Medulla oblongata (tissue), 1 donor: ENCODE data around the gene ACVRL1.

Experiments used
- DNase-seq: peaks from one replicate; pipeline ENCODE4 v3.0.0-alpha.2; 2015; ENCODE audit errors: extremely low spot score

The ACVRL1 gene

DNA sequence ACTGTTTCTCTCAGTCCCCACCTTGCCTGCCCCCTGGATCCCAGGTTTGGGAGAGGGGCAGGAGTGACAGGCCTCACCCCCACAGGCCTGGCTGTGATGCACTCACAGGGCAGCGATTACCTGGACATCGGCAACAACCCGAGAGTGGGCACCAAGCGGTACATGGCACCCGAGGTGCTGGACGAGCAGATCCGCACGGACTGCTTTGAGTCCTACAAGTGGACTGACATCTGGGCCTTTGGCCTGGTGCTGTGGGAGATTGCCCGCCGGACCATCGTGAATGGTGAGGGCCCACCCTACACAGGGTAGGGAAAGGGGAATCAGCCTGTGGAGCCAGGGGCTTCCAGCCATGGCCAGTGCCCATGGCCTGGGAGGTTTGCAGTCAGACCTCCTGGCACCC is 8.6 kb downstream of the ACVRL1 start:
- DNase-seq = no peak

DNA sequence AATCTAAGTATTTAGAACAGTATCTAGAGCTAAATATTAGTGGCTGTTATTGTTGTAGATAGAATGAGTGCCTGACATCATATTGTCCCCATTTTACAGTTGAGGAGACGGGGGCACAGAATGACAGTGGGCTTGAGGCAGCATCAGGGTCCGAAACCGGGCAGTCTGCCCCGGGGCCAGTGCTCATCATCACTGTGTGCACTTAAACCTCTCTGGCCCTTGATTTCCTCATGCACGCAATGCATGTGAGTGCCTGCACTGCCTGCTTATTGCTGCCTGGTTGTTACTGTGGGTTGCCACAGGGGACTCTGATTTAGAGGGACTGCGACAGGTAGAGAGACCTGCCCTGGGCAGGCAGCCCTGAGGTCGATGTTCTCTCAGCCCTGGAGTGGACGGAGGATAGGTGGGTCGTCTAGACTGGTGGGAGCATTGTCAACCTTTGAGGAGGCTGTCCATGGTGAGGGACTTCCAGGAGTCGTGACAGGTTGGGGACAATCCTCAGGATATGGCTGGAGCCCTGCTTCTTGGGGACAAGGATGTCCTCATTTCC is 9.8 kb downstream of the ACVRL1 start:
- DNase-seq = no peak

DNA sequence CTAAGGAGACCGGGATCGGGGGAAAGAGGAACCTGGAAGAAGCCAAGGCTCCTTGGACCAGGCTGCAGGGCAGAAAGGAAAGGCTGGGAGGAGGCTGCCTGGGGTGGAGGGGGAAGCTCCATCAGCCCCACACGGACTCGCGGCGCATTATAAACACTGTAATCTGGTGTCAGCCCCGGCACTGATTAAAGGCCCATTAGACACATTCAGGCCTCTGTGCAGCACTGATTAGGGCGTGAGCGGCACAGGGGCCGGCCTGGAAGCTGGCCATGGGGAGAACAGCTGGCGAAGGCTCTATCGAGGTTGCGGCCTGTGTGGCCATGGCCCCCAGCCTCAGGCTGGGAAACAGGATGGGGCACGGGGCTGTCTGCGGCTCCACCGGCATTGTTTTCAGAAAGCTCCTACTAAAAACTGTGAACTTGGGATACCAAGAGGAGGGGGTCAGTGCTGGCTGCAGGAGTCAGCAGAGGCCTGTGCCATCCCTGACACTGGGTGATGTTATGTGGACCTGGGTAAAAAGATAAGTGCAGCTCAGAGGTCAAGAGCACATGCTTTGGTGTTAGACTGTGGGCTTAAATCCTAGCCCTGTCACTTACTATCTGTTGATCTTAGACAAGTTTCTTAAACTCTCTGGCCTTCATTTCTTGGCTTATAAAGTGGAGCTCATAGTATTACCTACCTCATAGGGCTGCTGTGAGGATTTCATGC is 10.6 kb downstream of the ACVRL1 start:
- no peak for DNase-seq

DNA sequence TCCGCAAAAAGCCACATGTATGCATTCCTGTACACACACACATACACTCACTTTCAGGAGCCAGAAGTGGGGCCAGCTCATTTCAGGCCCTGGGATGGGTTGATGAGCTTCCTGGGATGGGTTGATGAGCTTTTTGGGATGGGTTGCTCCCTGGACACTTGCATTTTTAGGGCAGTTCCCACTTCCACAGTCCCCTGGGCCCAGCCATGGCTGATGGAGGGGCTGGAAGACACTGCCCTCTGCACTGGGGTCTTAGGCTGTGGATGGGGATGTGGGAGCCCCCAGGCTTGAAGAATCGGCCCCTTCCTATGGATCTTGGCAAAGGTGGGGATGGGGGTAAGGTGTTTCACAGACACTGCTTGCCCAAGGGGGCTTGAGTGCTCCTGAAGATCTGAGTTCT is 12.7 kb downstream of the ACVRL1 start:
- DNase-seq = no peak

DNA sequence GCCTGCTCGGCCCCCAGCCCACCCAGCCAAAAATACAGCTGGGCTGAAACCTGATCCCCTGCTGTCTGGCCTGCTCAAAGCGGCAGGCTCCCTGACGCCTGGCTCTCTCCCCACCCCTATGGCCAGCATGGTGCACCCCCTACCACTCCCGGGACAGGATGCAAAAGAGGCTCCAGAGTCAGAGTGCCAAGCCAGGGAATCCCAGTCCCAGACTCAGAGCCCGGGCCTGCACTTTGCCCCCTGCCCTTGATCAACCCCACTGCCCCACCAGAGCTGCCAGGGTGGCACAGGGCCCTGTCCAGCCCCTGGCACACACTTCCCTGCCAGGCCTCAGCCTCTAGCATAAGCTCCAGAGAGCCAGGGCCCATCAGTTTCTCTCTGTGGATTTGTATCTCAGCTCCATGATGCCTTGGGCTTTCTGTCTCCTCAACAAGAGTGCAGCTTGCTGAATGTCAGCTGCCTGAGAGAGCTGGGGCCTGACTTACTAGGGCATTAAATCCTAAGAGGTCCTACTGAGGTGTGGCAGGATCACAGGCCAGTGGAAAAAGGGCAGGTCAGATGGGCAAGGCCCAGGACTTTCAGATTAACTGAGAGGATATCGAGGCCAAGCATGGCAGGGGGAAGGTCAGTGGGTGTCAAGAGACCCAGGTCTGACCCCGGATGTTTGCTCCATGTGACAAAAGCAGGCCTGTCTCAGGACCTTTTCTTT is 13.9 kb downstream of the ACVRL1 start:
- no peak for DNase-seq

DNA sequence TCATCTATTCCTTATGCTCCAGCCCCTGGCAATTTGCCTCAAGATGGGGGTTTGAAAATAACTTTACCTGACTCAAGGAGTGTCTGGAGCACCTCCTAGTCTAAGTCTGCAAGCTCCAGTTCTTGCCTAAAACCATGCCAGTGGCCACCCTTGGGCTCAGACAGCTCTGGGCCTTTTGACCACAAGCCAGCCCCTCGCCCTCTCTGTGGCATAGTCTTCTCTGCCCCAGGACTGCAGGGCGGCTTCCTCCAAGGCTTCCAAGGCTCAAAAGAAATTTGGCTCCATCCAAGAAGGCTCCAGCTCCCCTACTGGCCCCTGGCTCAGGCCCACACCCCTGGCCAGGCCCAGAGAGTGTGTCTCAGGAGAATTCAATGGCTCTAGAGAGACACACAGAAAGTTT is 14.8 kb downstream of the ACVRL1 start:
- no peak for DNase-seq

DNA sequence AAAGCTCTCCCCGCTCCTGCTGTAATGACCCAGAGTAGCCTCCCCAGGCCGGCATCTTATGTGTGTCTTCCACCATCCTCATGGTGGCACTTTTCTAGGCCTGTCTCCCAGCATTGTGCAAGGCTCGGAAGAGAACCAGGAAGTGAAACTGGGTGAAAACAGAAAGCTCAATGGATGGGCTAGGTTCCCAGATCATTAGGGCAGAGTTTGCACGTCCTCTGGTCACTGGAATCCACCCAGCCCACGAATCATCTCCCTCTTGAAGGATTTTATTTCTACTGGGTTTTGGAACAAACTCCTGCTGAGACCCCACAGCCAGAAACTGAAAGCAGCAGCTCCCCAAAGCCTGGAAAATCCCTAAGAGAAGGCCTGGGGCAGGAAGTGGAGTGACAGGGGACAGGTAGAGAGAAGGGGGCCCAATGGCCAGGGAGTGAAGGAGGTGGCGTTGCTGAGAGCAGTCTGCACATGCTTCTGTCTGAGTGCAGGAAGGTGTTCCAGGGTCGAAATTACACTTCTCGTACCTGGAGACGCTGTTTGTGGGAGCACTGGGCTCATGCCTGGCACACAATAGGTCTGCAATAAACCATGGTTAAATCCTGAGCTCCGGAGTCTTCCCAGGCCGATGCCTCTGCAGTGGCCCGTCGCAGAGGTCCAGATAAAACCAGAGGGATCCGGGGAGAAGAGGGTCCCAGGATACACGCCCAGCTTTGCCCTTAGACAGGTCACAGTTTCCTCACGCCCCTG is 15.6 kb downstream of the ACVRL1 start:
- DNase-seq = peak; percentile 85

DNA sequence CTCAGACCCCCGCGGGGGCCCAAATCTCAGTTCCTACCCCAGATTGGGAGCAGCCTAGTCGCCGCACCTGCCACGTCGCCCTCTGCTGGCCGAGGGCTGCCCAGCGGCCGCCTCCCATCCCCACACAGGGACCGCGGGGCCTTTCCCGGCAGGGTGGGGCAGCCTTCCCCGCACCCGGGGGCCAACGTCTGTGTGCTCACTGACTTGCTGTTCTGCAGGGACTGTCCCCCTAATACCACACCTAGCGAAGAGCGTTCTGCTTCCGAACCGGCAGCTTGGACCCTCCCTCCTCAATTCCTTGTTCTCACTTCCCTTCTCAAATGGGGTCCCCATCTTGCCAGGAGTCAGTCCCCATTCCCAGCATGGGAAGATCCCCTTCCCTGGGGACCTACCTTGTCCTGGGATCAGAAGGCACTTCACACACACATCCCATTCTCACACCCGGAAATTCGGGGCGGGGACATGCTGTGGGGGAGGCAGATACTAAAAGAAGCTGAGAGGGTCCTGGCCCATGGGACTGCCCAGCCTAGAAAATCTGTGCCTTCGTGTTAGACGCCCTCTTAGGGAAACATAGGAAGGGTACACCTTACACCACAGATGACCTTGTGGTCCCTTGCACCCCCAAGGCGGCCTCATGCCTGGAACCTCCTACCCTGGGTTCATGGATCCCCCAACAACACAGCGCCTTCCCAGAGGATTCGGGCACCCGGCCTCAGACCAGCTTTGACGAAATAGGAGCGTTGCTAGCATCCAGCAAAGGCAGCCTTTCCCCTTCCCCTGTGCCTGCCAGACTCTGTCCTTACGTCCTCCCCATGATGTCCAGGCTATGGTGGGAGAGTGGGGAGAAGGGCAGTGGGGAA is 16.4 kb downstream of the ACVRL1 start:
- peak; percentile 24 for DNase-seq

DNA sequence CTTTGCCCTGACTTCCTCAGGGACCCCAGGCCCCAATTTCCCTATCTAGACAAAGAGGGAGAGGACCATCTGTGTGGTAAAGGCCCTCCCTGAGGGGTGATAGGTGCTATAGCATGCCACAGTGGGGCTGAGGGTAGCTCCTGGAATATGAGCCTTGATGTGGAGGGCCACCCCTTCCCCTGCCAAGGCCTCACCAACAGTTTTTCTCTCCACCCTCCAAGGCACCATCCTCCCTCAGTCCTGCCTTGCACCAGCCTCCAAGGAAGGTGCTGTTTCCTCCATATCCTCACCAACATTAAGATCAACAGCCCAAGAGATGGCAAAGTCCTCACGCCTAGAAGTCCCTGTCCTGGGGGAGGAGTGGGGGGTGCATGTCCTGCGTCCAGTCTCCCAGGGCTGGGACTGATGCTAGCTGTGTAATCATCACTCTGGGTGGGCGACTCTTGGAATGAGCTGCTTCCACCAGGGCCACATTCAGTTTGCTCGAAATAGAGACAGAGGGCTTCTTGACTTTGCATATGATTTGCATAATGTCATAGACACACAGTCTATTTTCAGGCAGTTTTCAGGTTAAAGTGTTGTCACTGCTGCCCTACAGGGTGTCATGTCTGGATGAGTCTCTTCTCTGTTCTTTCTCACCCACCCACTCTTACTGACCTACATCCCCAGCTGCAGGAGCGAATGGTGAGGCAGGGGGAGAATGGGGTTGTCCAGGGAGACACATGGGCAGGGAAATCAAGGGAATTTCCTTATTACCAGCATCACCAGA is 17.4 kb downstream of the ACVRL1 start:
- no peak for DNase-seq

DNA sequence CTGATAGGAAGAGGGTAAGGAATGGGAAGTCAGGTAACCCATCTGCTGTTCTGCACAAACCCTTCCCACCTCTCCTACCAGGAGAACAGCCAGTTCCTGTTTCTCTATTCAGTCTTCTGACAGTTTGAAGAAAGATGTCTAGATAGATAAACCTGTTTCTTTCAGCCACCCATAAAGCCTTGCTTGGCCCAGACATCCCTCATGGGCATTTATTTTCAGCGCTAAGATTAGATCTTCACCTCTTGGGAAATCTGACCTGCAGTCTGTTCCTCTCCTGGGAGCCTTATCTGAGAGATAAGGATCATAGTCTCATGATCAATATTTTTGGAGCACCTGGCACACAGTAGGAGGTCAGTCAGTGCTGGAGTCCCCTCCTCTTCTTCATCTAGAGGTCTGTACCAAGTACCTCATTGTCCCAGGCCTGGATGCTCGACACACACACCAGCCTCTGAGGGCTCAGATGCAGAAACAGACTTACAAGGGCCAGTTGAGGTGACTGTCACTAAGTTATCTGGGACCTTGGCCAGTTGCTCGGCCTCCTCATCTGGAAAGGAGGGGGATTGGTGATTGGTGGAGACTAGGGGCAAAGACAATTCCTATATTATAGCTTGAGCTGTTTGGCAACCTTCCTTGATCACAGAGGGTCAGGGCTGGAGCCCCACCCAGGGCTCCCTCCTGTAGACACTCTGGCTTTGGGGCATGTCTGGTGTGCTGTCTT is 18.2 kb downstream of the ACVRL1 start:
- DNase-seq = no peak

DNA sequence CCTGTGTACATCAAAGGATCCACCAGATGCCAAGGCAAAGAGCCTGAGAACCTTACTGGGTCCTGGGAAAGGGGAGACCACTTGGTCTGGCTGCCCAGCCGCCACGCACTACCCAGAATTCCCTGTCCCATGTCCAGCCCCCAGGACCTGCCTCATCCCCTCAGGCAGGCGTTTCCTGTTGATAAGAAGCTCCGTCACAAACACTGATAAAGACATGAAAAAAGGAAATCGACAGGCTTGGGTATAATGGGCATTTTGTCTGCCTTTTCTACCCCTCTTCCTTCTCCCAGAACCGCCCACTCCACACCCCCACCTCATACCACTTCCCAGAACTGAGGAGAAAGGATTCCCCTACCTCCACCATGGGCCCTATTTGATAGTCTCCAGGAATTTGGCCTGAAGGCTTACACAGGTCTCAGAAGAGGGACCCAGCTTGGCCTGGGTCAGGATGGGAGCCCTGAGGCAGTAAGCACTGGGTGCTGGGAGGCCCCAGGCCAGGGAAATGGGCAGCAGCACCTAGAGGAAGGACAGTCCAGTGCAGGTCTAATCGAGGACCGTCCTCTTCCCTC is 18.8 kb downstream of the ACVRL1 start:
- DNase-seq = no peak

DNA sequence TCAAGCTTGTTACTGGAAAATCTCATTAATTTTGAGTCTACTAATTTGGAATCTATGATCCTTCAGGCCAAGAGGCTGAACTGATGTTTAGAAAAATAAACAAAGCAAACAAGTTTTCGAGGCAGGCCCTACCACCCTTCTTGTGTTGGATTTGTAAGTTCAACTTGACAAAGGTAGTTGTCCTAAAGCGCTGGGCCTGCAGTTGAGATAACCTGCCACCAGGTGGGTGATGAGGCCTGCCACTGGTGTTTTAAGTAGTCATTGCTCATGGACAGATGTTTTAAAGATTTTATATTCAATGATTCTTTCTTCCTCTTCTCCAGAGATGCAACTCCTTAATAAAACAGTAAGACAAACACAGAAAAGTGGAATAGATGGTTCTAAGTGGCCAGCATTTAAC is 19.4 kb downstream of the ACVRL1 start:
- DNase-seq = no peak

DNA sequence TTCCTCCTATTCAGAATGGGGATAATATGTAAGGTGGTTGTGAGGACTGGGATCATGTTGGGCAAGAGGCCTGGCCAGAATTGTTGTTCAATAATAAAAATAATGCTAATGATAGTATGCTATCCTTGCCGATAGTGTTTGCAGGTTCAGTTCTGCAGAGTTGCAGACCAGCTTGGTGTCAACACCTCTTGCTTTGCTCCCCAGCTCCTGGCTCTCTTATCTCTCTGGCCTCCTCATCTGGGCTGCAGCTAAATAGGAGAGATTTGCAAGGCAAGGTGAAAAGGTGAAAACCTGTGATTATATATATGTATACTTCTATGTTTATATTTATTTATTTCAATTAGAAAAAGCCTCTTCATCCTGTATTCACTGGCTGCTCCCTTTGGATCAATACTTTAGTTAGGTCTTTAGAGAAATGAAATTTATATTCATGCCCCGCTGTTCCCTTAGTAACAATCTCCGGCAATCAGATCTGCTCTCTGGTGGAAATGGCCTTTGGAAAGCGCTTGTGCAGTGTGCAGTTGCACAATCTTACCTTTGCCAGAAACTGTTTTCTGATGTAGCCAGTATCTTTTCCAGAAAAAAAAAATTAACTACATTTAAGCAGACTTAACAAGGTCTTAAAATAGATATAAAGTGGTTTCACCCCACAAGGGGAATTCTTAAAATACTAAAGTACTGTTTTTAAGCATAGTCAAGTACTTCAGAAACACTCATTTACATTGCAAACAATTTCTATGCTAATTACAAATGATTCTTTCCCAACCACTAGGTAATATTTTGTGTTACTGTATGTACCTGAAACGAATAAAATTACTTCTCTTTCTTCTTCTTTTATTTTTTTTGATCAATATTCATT is 25.1 kb downstream of the ACVRL1 start:
- DNase-seq = no peak

DNA sequence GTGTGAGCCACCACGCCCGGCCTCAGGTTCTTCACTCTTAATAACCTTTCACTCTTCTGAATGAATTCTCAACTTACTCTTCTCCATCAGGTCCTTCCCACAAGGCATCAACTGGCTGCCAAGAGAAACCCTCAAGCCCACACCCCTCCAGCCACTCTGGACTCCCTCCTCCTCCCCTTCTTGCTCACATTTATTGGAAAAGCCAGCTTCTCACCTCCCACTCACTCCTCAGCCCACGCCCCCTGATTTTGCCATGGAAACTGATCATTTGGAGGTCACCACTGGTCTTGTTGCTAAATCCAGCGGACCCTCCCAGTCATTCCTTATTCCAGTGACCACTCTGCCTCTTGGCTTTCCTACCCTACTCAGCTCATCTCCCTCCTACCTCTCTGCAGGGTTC is 26.8 kb downstream of the ACVRL1 start:
- DNase-seq = no peak

DNA sequence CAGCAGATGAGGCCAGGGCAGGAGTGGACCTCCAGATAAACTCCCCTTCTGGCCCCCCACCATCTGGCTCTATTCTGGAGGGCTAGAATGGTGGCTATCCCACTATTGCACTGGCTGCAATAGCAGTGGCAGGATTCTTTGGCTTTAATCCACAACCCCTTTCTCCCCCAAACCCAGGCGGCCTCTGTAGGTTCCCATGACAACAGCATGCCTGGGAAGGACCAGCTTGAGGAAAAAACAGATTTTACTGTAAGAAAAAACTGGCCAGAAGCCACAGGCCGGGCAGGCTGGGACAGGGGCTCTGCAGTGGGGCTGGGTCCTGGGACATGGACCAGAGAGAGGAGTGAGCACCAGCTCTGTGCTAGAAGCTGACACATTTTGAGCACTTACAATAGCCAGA is 30.6 kb downstream of the ACVRL1 start:
- no peak for DNase-seq

DNA sequence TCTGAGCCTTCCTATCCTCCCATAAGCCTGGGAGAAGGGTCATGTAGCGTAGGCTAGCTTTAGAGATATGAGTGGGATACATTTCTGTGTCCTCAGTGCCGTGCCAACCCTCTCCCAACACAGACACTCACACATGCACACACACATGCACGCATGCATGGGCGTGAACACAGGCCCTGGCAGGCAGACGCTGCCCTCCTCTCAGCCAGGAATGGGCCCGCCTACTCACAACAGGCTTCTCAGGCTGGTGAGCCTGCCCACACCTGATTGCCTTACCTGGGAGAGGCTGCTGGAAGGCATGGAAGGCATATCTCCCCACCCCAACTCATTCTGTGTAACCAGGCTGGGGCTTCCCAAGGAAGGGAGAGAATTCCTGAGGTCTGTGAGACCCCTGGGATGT is 31.4 kb downstream of the ACVRL1 start:
- no peak for DNase-seq

DNA sequence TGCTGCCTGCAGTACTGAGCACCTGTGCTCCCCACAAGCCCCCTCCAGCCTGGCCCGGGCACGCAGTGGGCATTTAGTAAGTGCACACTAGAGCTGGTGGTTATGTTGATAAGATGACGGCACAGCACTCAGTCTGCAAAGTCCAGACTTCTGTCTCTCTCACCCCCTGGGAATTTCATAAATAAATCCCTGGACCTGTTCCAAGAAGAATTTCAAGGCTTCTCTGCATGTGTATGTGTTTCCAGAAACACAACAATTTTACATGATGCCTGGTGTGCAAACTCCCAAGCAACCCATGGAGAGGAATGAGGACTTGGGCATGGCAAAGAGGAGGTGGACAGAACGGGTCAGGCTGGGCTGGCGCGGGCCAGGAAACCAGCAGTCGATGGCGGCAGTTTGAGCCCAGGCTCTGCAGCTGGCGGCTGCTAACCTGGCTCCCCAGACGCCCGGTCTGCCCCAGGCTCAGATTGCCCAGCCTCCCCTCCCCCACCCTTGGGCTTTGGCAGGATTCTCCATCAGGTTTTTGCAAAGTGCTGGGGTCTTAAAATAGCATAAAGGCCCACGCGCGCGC is 33.8 kb downstream of the ACVRL1 start:
- no peak for DNase-seq

DNA sequence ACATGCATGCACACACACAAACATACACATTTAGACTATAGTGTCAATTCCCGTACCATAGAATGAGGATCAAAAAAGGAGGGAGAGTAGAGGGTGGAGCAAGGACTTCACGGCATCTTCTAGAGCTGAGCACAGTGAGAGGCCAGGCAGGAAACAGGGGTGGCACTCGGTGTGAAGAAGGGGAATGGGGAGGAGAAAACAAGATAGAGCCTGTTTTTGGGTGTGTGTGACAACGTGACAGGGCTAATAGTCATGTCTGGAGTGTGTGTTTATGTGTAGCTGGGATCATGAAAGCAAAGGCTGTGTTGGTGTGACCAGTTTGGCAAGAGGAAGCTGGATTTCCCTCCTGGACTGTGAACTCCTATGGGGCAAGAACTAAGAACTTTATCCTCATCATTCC is 34.3 kb downstream of the ACVRL1 start:
- no peak for DNase-seq

DNA sequence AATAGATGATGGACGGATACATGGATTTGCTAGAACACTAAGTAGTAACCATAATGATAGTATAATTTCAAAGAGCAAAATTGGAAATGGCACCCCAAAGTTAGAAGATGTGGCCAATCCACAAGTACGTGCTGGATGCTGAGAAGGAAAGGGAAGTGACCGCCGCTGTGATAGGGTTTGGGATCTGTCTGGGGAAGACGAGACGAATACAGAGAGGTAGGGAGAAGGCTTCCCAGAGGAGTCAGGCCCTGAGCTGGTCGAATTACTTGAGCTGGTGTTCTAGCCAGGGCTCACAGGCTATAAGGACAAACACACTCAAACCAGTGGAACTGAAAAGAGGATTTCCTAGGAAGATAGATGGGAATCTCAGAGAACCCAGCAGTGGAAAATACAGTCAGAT is 34.8 kb downstream of the ACVRL1 start:
- no peak for DNase-seq
